ENCODE measurements around the gene ADM.
A peak's percentile ranks its signal among the peaks of the same experiment; 100 is the strongest.
"Not testable (repeated sequence)": the region's sequence is repeated elsewhere in the genome, so short reads cannot be mapped to it uniquely, and the experiment has no call there.

Gene ADM, protein sequence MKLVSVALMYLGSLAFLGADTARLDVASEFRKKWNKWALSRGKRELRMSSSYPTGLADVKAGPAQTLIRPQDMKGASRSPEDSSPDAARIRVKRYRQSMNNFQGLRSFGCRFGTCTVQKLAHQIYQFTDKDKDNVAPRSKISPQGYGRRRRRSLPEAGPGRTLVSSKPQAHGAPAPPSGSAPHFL

GRCh38 chr11:10304495-10305261 is at the start of gene ADM:
Gene ADM, plus strand, starts transcription at chr11:10305073. Its CDS starts 628 bp downstream, at chr11:10305701.
- DNase-seq (ENCODE audit: low read depth) = peak; percentile 95

- DNase-seq (ENCODE audit: low read depth) = no peak
These were observed 49.3 kb upstream of the ADM start for GRCh38 chr11:10255388-10256125.

- no peak for DNase-seq (ENCODE audit: low read depth)
These were observed 47.4 kb upstream of the ADM start for GRCh38 chr11:10257478-10257877.

GRCh38 chr11:10261821-10262220 is 43.1 kb upstream of the ADM start:
- no peak for DNase-seq (ENCODE audit: low read depth)

DNA sequence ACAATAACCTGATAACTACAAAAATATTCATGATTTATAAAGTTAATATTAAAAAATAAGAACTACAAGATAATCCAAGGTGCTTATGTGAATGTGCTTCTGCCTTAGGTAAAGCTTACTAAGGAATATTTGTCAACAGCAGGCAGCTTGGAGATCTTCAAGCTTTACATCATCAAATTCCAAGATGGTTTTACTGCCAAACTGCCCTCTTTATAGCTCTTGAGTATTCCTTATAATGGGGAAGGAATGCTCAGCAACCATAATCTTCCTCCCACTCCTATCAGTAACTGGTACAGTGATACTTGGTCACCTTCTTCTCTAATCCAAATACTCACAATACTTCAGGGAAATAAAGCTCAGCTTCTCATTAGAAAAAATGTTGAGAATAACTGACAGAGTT is 40.9 kb upstream of the ADM start:
- DNase-seq (ENCODE audit: low read depth) = peak; percentile 39

DNA sequence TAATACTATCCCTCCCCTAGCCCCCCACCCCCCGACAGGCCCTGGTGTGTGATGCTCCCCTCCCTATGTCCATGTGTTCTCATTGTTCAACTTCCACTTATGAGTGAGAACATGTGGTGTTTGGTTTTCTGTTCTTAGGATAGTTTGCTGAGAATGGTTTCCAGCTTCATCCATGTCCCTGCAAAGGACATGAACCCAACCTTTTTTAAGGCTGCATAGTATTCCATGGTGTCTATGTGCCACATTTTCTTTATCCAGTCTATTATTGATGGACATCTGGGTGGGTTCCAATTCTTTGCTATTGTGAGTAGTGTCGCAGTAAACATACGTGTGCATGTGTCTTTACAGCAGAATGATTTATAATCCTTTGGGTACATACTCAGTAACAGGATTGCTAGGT is 40.2 kb upstream of the ADM start:
- not testable (repeated sequence) for DNase-seq (ENCODE audit: low read depth)

GRCh38 chr11:10265936-10266335 is 38.9 kb upstream of the ADM start:
- DNase-seq (ENCODE audit: low read depth) = no peak

DNA sequence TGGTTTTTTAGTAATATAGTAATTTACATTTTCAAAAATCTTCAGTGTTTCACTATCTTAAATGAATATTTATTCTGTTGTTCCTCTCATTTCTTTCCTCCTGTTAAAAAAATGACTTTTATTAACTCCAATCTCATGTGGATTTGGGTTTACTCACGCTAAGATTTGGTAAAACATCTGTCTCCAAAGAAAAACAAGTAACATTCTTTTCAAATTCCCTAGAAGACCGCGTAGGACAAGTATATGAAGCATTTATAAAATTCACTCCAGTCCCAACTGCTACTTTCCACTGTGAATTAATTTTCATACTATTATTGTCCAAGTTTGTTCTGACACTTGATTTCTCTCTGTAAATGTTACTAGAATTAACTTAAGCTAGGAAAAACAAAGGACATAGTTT is 37.1 kb upstream of the ADM start:
- no peak for DNase-seq (ENCODE audit: low read depth)

- DNase-seq (ENCODE audit: low read depth) = no peak
These were observed 36.0 kb upstream of the ADM start for GRCh38 chr11:10268746-10269488.

DNA sequence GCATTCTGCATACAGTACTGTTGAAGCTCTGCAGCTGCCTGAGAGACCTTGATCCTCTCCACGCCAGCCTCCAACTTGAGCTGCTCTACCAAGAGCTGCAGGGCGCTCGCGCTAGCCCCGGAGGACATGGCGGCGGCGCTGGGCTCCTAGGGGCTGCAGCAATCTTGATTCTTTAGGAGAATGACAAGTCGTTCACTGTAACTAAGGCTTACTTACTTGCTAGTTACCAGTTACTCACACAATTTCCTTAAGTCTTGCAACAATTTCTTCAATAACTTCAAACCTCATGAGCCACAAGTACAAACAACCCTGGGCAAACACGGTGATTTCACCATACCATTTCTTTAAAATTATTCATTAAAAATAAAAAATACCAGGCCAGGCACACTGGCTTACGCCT is 32.7 kb upstream of the ADM start:
- no peak for DNase-seq (ENCODE audit: low read depth)

DNA sequence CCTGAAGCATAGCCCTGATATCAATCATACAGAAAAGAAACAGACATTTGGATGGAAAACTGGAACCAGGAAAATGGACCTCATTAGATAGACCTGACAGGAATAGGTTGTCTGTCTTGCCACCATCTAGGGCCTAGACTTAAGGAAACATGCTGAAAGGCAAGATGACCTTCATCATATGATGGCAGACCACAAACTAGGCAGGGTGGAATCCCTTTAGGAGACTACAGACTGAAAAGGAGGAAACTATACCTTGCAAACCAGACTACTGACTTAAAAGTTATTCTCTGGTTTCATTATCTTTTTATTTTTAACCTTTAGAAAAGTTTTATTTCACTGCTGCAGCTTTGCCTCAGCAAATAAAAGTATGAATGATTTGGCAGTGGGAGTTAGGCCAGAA is 31.1 kb upstream of the ADM start:
- no peak for DNase-seq (ENCODE audit: low read depth)

DNA sequence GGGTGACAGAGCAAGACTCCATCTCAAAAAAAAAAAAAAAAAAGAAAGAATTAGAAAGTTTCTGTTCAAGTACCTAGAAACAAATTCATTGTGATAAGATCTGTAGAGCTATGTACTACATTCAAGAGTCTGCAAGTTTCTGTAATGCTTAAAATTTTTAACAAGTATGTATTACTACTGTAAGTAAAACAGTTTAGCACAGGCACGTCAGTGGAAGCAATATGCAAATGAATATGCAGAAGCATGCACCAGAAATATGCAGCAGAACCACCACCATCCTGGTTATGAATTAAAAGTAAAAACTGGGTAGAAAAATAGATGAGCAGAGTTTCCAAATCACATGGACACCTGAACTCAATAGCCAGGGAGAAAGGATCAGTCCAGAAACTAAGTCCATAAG is 30.1 kb upstream of the ADM start:
- no peak for DNase-seq (ENCODE audit: low read depth)

- no peak for DNase-seq (ENCODE audit: low read depth)
These were observed 29.2 kb upstream of the ADM start for GRCh38 chr11:10275714-10276113.

DNA sequence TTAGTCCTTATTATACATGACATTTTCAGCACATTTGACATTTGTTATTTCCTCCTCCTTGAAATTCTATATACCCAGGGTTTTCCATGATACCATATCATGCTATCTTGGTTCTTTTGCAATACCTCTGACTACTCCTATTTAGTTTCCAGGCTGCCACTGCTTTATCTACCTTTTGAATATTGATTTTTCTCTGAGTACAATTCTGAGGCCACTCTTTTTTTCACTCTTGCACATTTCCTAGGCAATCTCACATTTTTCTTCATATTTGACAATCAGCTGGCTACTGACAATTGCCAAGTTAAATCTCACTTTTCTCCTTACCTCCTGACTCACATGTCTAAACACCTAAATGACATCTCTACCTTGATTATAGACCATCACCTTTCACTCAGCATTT is 22.8 kb upstream of the ADM start:
- DNase-seq (ENCODE audit: low read depth) = no peak

- no peak for DNase-seq (ENCODE audit: low read depth)
These were observed 20.9 kb upstream of the ADM start for GRCh38 chr11:10283991-10284390.

DNA sequence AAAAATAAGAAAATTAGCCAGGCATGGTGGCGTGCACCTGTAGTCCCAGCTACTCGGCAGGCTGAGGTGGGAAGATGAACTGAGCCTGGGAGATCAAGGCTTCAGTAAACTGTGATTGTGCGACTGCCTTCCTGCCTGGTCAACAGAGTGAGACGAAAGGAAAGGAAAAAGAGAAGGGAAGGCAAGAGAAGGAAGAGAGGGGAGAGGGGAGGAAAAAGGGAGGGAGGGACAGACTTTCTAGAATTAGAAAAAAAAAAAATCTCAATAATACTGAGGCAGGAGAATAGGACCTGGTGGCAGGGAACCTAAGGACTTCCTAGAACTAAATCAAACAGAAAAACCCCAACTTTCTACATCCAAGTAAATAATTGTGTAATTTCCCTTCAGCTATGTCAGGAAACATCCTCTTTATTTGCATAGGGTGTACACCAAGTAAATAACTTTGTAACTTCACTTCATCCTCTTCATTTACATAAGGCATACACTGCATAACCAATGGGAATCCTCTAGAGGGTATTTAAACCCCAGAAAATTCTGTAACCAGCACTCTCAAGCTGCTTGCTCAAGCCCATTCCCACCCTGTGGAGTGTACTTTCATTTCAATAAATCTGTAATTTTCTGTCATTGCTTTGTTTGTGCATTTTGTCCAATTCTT is 19.6 kb upstream of the ADM start:
- DNase-seq (ENCODE audit: low read depth) = no peak

DNA sequence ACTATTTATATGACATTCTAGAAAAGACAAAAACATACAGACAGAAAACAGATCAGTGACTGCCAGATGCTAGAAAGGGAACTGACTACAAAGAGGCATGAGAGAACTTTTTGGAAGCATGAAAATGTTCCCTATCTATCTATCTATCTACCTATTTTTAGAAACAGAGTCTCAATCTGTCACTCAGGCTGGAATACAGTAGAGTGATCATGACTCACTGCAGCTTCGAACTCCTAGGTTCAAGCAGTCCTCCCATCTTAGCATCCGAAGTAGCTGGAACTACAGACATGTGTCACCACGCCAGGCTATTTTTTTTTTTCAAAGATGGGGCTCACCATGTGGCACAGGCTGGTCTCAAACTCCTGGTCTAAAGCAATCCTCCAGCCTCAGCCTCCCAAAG is 17.7 kb upstream of the ADM start:
- DNase-seq (ENCODE audit: low read depth) = no peak

GRCh38 chr11:10287766-10288715 is 16.8 kb upstream of the ADM start:
- DNase-seq (ENCODE audit: low read depth) = no peak

DNA sequence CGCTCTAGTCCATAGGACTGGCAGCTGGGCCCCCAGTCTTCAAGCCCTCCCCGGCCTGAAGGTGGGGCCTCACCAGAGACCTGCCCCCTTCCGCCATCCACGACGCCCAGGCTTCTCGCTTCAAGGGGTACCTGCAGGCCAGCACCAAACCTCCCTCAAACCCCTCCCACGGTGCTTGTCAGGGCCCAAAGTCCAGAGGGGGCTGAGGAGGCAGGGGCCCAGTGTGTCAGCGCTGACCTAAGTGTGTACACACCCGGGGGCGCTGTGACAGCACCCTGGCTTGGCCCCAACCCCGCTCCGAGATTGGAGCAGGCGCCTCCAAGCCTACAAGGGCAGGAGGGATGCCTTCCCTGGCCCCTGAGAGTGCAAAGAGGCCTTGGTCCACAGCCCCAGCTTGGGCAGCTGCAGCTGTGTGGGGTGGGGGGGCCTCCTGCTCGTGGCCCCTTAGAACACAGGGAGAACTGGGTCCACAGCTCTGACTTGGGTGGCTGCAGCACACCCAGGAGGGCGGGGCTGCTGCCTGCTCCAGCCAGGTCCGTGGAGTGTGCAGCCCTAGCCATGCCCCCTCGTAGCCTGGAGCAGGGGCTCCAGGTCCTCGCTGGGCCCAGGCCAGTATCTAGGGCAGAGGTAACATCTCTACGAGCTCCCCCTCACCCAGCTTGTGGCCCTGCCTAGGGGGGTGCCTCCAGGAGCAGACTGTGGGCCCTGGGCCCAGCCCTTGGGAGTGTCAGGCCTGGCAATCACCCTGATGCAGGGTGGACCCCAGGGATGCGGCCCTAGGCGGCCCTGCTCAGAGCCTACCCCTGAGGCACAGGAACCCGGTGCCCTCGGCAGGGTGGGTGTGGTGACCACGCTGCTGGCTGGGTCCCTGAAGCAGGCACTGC is 15.8 kb upstream of the ADM start:
- no peak for DNase-seq (ENCODE audit: low read depth)
